ENCODE data around the gene SIGLEC7.

Gene SIGLEC7

DNA sequence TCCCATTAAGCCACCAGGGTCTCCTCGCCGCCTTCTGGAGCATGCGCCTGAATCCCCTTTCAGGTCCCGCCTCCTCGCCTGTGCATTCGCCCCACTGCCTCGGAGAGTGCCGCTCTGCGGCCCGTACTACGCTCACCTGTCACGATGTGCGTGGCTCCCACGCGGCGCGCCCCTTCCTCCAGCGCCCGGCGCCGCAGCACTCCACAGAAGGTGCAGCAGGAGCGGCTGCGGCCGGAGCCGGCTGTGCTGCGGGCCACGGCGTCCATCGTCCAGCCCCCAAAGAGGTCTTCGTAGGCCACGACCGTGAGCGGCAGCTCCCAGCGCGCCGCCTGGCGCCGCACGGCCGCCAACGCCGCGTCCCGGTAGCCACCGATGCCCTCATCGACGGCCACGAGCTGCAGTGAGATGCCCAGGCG, 38.2 kb upstream of the SIGLEC7 start:
- no peak for TF ChIP-seq CTCF (IDR thresholded peaks at IDR 0.05; ENCODE audit: low read depth, low read length, missing control alignments)
- H3K4me3 ChIP-seq (replicated peaks; ENCODE audit: low read depth, low read length) = no peak overlapping the region
- no peak for DNase-seq (ENCODE audit: extremely low read depth, low read depth)

DNA sequence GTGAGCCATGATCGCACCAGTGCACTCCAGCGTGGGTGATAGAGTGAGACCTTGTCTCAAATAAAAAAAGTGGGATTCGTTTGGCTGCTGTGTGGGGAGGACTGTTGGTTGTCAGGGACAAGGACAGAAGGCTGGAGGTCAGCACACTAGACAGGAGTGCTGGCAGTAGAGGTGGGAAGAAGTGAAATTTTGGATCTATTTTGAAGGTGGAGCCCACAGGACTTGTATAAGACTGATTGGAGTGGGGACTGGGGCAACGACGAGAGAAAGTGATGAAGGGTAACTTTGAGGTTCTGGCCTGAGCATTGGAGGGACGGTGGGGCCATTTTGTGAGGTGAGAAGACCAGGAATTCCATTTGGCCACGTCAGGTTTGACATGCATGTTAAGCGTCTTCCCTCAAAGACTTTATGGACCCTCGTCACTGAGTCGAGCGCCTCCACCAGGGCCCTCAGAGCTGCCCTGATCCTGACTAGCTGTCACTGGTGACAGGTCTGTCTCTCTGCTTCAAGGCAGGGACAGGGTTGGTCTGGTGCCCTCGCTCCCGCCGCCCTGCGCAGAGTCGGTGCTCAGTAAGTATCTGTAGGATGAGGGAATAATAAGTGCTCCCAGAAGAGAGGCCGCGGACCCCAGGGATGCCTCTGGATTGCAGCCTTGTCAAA, 34.6 kb upstream of the SIGLEC7 start:
- no peak for DNase-seq (ENCODE audit: extremely low read depth, low read depth)
- TF ChIP-seq CTCF (IDR thresholded peaks at IDR 0.05; ENCODE audit: low read depth, low read length, missing control alignments) = no peak
- peak overlapping the region; percentile 89 for H3K4me3 ChIP-seq (replicated peaks; ENCODE audit: low read depth, low read length)

GRCh38 chr19:51108066-51108804, 33.9 kb upstream of the SIGLEC7 start, which contains the start of gene CTU1:
TSS of gene CTU1 (minus strand) at chr19:51108409. CDS start at chr19:51104569, 3,840 bp downstream.
- TF ChIP-seq CTCF (IDR thresholded peaks at IDR 0.05; ENCODE audit: low read depth, low read length, missing control alignments) = no peak
- peak within 1 kb of the TSS; percentile 89 for H3K4me3 ChIP-seq (replicated peaks; ENCODE audit: low read depth, low read length)
- DNase-seq (ENCODE audit: extremely low read depth, low read depth) = peak; percentile 99

GRCh38 chr19:51108805-51109146, 33.3 kb upstream of the SIGLEC7 start:
- no peak for DNase-seq (ENCODE audit: extremely low read depth, low read depth)
- TF ChIP-seq CTCF (IDR thresholded peaks at IDR 0.05; ENCODE audit: low read depth, low read length, missing control alignments) = no peak
- H3K4me3 ChIP-seq (replicated peaks; ENCODE audit: low read depth, low read length) = peak overlapping the region; percentile 89

DNA sequence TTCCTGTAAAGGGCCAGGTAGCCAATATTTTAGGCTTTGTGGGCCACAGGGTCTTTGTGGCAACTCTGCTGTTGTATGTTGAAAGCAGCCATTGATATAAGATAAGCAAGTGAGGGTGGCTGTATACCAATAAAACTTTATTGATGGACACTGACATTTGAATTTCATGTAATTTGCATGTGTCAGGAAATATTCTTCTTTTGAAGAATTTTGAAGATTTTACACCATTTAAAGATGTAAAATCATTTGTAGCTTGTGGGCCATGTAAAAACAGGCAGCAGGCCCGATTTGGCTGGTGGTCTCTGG, 31.5 kb upstream of the SIGLEC7 start:
- no peak for TF ChIP-seq CTCF (IDR thresholded peaks at IDR 0.05; ENCODE audit: low read depth, low read length, missing control alignments)
- no peak overlapping the region for H3K4me3 ChIP-seq (replicated peaks; ENCODE audit: low read depth, low read length)
- DNase-seq (ENCODE audit: extremely low read depth, low read depth) = no peak

DNA sequence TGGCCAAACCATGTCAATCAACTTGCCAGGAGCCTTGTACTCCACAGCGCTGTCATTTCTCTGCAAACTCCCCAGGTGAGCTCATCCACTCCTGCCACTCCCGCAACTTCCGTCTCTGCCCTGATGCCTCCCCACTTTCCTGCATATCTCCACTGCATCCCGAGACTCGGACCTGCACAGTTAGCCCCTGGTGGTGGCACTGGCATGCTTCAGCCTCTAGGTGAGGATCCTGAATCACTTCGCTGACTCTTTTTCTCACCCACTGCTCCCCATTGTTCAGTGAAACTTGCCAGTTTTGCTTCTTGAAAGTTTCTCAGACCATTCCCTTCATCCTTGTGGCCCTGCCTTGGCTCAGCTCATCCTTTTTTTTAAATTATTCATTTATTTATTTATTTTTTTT, 30.5 kb upstream of the SIGLEC7 start:
- no peak overlapping the region for H3K4me3 ChIP-seq (replicated peaks; ENCODE audit: low read depth, low read length)
- DNase-seq (ENCODE audit: extremely low read depth, low read depth) = no peak
- TF ChIP-seq CTCF (IDR thresholded peaks at IDR 0.05; ENCODE audit: low read depth, low read length, missing control alignments) = peak; percentile 23
